MCF 10A (cell line): Measurements from ENCODE around the gene CSRP1. TPM values are rescaled to one million over a fixed set of nuclear protein-coding genes. Genes with fewer than 3 reads are reported as not detected.
A peak's percentile ranks its signal among the peaks of the same experiment; 100 is the strongest.

Source experiments
- BruUV-seq: library from RNA; stranded (reverse); fragments of 400-500 nt; replicated peaks from 2 replicates; lab custom pipeline; 2021; lab: Mats Ljungman, UMichigan
- CTCF ChIA-PET: fragments of 300-600 bp; sonication (Branson Sonifier 250); formaldehyde crosslinking; extraction: SDS; loops from one replicate; lab custom pipeline; 2021; ENCODE audit warnings: antibody characterized with exemption, inconsistent platforms; lab: Yijun Ruan, JAX
- POLR2A ChIA-PET: fragments of 300-600, 350-650 bp; sonication (Branson Sonifier 250); formaldehyde crosslinking; extraction: SDS; loops from one replicate; lab custom pipeline; 2020; ENCODE audit warnings: antibody characterized with exemption, inconsistent platforms; lab: Yijun Ruan, JAX
- DNase-seq: peaks from one replicate; pipeline ENCODE4 v3.0.0-alpha.2; 2018; ENCODE audit not compliant: unreplicated experiment
- H3K27ac Mint-ChIP-seq: one replicate; pipeline ENCODE4 v1.8.0; 2022; ENCODE audit warnings: mild to moderate bottlenecking, low read depth, mixed read lengths; ENCODE audit not compliant: unreplicated experiment
- H3K27me3 Mint-ChIP-seq: one replicate; pipeline ENCODE4 v1.8.0; 2022; ENCODE audit warnings: mixed read lengths; ENCODE audit not compliant: insufficient read depth, unreplicated experiment
- H3K36me3 Mint-ChIP-seq: one replicate; pipeline ENCODE4 v1.8.0; 2022; ENCODE audit warnings: mild to moderate bottlenecking, moderate library complexity, mixed read lengths; ENCODE audit not compliant: insufficient read depth, unreplicated experiment
- H3K4me1 Mint-ChIP-seq: one replicate; pipeline ENCODE4 v1.8.0; 2022; ENCODE audit warnings: mixed read lengths; ENCODE audit not compliant: insufficient read depth, unreplicated experiment
- H3K4me3 Mint-ChIP-seq: one replicate; pipeline ENCODE4 v1.8.0; 2022; ENCODE audit warnings: mild to moderate bottlenecking, moderate library complexity, mixed read lengths; ENCODE audit not compliant: unreplicated experiment
- H3K9me3 Mint-ChIP-seq: one replicate; pipeline ENCODE4 v1.8.0; 2022; ENCODE audit warnings: mixed read lengths; ENCODE audit not compliant: unreplicated experiment
- CTCF ChIP-seq: fragments of 200-600 bp; IDR thresholded peaks from one replicate; pipeline ENCODE4 v1.8.0; 2022; ENCODE audit warnings: antibody characterized with exemption, mild to moderate bottlenecking; ENCODE audit not compliant: unreplicated experiment
- intact Hi-C: fragments of 100-400 bp; cut with micrococcal nuclease; formaldehyde crosslinking; loops from 2 replicates; pipeline ENCODE4 v1.14.1; 2022
- total RNA-seq: library from RNA; stranded (reverse); gene quantifications from 2 replicates; pipeline ENCODE4 v1.2.3, GENCODE V29; 2022

CSRP1 gene
- total RNA-seq, 1 experiment from 2014 or later: 358 TPM

GRCh38 chr1:201443747-201444146, 63.2 kb downstream of the CSRP1 start:
- CTCF ChIA-PET: interaction anchor here (0.7 to 70.3 kb wide), 5 partner anchors 7 to 364 kb away, joined by 3 to 3816 read pairs (median 5); partner anchors contain the start of gene CSRP1
- BruUV-seq: no TSS peak
- POLR2A ChIA-PET: interaction anchor here (0.7 to 43.8 kb wide), 2 partner anchors 9 to 31 kb away, joined by 3 to 1388 read pairs; partner anchors contain the start of gene PHLDA3
- no peaks in the 10 kb centered on the region for H3K27me3 Mint-ChIP-seq
- no peak overlapping the region for H3K4me3 Mint-ChIP-seq
- no peak overlapping the region for H3K27ac Mint-ChIP-seq
- DNase-seq: no peak
- peaks cover 8% of the 10 kb centered on the region for H3K9me3 Mint-ChIP-seq
- peaks cover 9% of the 10 kb centered on the region for H3K36me3 Mint-ChIP-seq
- no peak for TF ChIP-seq CTCF
- intact Hi-C loops: loop anchor here (10.0 kb wide), 1 partner anchor 261 kb away; no protein-coding TSS in a partner anchor
- peaks cover 8% of the 10 kb centered on the region for H3K4me1 Mint-ChIP-seq

GRCh38 chr1:201436969-201437368, 70.0 kb downstream of the CSRP1 start:
- Mint-ChIP-seq H3K36me3 (peaks cover 4% of the 10 kb centered on the region), H3K4me3 (no peak overlapping the region), H3K27ac (no peak overlapping the region), H3K27me3 (no peaks in the 10 kb centered on the region), H3K4me1 (peaks cover 12% of the 10 kb centered on the region), H3K9me3 (peaks cover 8% of the 10 kb centered on the region)
- BruUV-seq: no TSS peak
- no peak for TF ChIP-seq CTCF
- intact Hi-C loops: no loop called here
- no peak for DNase-seq
- ChIA-PET CTCF (interaction anchor here (0.7 to 8.9 kb wide), 10 partner anchors 10 to 82 kb away, joined by 3 to 153 read pairs (median 30); partner anchors contain the start of gene PHLDA3), POLR2A (interaction anchor here (1.2 to 43.8 kb wide), 4 partner anchors 37 to 70 kb away, joined by 3 to 1388 read pairs (median 16); partner anchors contain the start of genes CSRP1 and PHLDA3)

DNA sequence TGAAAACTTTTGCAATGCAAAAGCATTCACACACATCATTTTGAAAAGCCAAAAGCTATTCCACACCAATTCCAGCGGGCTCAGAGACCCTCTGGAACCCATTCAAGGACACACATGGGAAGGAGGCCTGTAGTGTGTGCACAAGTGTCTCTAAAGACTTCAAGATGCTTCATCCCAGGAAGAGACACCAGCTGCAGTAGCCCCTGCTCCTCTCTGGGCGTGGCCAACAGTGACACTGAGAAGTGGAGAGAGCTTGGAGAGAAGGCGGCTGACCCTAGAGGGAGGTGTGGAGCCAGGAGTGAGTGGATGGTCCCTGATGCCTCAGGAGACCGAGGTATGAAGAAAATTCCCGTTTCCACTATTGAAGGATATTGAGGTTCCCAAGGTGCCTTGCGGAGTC, 70.5 kb downstream of the CSRP1 start:
- intact Hi-C loops: no loop called here
- peak; percentile 38 for DNase-seq
- Mint-ChIP-seq H3K4me3 (no peak overlapping the region), H3K9me3 (peaks cover 8% of the 10 kb centered on the region), H3K36me3 (peaks cover 3% of the 10 kb centered on the region), H3K27ac (no peak overlapping the region), H3K4me1 (peaks cover 12% of the 10 kb centered on the region), H3K27me3 (no peaks in the 10 kb centered on the region)
- no TSS peak for BruUV-seq
- POLR2A ChIA-PET: interaction anchor here (0.7 to 43.8 kb wide), 13 partner anchors 9 to 174 kb away, joined by 3 to 1388 read pairs (median 8); partner anchors contain the start of genes CSRP1 and PHLDA3
- CTCF ChIA-PET: interaction anchor here (0.6 to 8.9 kb wide), 44 partner anchors 10 to 828 kb away, joined by 3 to 153 read pairs (median 6); partner anchors contain the start of genes CSRP1, PHLDA3, TMEM9 and TNNI1
- no peak for TF ChIP-seq CTCF

DNA sequence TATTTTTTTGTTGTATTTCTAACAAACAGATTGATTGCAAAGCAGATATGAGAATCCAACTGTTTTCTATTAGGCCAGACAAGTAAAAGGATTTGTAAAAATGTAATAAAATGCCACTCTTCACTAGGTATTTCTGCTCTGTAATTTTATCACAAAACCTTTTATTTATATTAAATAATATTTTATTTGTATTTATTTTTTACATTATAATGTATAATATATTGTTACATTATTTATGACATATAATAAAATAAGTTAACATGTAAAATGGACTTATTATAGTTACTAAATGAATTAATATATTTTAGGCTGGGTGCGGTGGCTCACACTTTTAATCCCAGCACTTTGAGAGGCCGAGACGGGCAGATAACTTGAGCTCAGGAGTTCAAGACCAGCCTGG, 72.7 kb downstream of the CSRP1 start:
- BruUV-seq: no TSS peak
- Mint-ChIP-seq H3K36me3 (no peaks in the 10 kb centered on the region), H3K4me1 (peaks cover 12% of the 10 kb centered on the region), H3K27ac (no peak overlapping the region), H3K4me3 (no peak overlapping the region), H3K9me3 (no peaks in the 10 kb centered on the region), H3K27me3 (no peaks in the 10 kb centered on the region)
- ChIA-PET POLR2A (interaction anchor here (43.8 kb wide), 1 partner anchor 40 kb away, joined by 1388 read pairs; the partner anchor contains the start of gene PHLDA3), CTCF (interaction anchor here (1.0 to 8.9 kb wide), 13 partner anchors 12 to 180 kb away, joined by 4 to 153 read pairs (median 7); partner anchors contain the start of gene PHLDA3)
- TF ChIP-seq CTCF: no peak
- intact Hi-C loops: loop anchor here (2.0 kb wide), 1 partner anchor 29 kb away; no protein-coding TSS in a partner anchor
- no peak for DNase-seq
